HFF-Myc (cell line): Measurements from ENCODE around the gene ANGPT4.

Source experiments
- DNase-seq: peaks from one replicate; pipeline ENCODE4 v3.0.0-alpha.2; 2011; ENCODE audit warnings: low read depth; ENCODE audit errors: extremely low read depth
- H3K4me3 ChIP-seq: replicated peaks from 2 replicates; pipeline ENCODE4 v1.5.1; 2011; ENCODE audit warnings: low read depth, mild to moderate bottlenecking, control low read depth, low read length
- TF ChIP-seq, protein P1 (sequence below): IDR thresholded peaks from 2 replicates; pipeline ENCODE4 v1.5.1; 2012; ENCODE audit warnings: mild to moderate bottlenecking, low read depth, low read length, control low read depth; ENCODE audit errors: missing control alignments

ANGPT4 gene

DNA sequence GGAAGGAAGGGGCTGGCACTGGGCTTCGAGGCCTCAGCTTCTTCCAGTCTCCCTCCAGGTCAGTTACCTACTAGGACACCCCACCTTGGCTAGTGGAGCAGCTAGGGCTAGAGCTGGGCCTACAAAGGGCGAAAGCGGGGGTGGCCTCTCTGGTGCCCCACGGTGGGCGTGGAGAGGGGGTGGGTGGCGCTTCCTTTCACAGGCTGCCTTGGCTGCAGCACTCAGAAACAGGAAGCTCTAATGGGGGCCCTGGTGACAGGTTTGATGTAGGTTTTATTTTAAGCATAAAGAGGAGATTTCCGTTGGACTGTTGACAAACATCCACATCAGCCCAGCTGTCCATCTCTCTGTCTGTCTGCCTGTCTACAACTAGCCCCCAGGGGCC is 69.2 kb downstream of the ANGPT4 start:
- no peak for DNase-seq
- H3K4me3 ChIP-seq: no peak overlapping the region
- TF ChIP-seq, protein P1, sequence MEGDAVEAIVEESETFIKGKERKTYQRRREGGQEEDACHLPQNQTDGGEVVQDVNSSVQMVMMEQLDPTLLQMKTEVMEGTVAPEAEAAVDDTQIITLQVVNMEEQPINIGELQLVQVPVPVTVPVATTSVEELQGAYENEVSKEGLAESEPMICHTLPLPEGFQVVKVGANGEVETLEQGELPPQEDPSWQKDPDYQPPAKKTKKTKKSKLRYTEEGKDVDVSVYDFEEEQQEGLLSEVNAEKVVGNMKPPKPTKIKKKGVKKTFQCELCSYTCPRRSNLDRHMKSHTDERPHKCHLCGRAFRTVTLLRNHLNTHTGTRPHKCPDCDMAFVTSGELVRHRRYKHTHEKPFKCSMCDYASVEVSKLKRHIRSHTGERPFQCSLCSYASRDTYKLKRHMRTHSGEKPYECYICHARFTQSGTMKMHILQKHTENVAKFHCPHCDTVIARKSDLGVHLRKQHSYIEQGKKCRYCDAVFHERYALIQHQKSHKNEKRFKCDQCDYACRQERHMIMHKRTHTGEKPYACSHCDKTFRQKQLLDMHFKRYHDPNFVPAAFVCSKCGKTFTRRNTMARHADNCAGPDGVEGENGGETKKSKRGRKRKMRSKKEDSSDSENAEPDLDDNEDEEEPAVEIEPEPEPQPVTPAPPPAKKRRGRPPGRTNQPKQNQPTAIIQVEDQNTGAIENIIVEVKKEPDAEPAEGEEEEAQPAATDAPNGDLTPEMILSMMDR: no peak

DNA sequence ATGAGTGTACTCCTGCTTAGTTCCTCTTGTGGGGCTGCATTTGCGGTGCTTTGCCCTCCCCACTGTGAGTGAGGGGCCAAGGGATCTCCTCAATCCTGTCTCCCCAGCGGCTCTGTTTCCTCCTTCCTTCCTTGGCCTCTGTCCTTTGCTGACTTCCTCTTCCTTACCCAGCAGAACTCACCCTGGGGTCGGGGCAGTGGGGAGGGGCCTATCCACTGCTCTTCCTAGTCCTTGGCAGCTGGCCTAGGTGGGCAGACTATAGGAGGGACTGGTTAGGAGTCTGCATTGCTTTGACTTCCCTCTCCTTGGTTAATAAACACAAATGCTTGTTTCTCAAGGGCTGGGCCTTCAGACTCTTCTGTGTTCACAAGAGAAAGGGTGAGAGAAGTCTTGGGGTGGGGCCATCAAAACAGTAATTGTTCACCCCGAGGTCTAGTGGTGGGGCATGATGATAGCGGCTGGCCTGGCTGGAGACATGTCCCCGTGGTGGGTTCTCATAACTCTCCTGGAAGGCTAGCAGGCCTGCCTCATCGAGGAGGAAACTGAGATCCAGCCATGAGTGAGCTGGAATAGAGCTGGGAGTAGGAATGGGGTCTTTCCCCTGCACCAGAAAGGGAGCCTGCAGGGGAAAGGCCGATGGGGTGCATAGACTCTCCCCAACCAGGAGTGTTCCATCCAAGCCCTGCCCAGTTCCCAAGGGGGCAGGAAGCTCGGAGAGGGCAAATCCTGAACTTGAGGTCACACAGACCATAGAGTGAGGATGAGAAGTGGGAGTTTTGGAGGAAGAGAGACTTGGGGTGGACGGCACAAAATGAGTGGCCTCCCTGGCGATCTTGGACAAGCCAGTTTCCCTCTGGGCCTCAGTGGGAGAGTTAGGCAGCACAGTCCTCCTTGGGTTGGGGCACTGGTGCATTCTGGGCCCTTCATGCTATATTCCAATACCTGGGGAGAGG is 69.9 kb downstream of the ANGPT4 start:
- no peak overlapping the region for H3K4me3 ChIP-seq
- TF ChIP-seq, protein P1: no peak
- no peak for DNase-seq

GRCh38 chr20:845226-845868 is 70.8 kb downstream of the ANGPT4 start:
- H3K4me3 ChIP-seq: no peak overlapping the region
- TF ChIP-seq, protein P1: no peak
- no peak for DNase-seq

DNA sequence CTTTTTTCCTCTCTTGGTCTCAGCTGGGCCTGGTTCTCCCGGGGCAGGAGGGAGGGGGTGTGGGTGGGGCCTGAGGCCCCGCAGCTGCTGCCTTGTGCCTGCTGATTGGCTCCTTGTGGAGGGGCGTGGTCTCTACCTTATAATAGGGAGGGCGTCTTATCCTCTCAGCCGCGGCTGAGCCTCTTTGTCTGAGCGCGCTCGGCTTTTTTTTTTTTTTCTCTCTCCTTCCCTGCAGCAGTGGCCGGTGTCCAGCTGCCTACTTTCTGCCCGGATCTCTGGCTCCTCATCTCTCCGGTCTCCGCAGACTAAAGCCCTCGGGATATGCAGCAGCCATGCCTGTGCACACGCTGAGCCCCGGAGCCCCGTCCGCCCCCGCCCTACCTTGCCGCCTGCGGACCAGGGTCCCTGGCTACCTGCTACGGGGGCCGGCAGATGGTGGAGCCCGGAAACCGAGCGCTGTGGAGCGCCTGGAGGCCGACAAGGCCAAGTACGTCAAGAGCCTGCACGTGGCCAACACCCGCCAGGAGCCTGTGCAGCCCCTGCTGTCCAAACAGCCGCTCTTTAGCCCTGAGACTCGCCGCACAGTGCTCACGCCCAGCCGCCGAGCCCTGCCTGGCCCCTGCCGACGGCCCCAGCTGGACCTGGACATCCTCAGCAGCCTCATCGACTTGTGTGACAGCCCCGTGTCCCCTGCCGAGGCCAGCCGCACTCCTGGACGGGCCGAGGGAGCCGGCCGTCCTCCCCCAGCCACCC is 71.5 kb downstream of the ANGPT4 start:
- H3K4me3 ChIP-seq: peak overlapping the region; percentile 40
- peak; percentile 58 for DNase-seq
- TF ChIP-seq, protein P1: no peak

DNA sequence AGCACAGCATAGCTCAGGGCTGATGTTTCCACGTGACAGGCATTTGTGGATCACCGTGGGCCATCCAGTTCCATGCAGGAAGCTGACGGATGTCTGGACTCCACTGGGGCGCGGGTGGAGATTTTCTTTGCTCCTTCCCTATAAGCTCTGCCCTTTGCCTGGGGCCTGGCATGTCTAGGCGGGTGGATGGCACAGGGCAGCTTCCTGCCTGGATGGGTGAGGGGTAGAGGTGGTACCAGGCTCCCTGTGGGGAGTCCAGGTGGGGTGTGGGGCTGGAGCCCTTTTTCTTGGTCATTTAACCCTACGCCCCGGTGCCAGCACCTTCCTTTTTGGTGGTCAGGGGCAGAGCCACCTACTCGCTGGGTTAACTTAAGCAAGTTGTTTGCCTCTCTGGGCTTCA is 72.2 kb downstream of the ANGPT4 start:
- TF ChIP-seq, protein P1: no peak
- no peak for DNase-seq
- no peak overlapping the region for H3K4me3 ChIP-seq

DNA sequence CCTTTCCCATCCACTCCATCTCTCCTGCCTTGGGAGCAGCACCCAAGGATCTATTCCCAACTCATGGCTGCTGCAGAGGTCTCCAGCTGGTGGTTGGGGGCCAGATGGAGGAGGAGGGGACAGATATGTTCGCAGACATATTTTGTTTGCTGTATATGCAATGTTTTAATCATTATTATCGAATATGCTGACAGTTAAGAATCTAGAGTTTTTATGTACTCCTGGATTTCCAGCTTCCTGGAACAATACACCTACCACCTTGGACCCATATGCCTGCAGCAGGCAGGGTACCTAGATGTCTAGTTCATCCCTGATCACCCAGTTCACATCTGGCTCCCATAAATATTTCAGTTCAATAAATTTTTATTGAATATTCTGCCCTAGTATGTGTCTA is 73.6 kb downstream of the ANGPT4 start:
- H3K4me3 ChIP-seq: no peak overlapping the region
- TF ChIP-seq, protein P1: no peak
- DNase-seq: no peak
